GM12878 (cell line): Measurements from ENCODE around the gene AGAP1. TPM values are rescaled to one million over a fixed set of nuclear protein-coding genes. Genes with fewer than 3 reads are reported as not detected.

ENCODE experiments used
- BACH1 ChIP-seq: fragments of 450-650 bp; IDR thresholded peaks from 2 replicates; pipeline ENCODE4 v1.6.1; 2017; ENCODE audit warnings: mild to moderate bottlenecking, borderline replicate concordance
- ETV6 ChIP-seq, 2 experiments: fragments of 450-650 bp in 1 of 2; IDR thresholded peaks in 1 of 2; conservative IDR thresholded peaks in 1 of 2; 2 replicates each; pipeline ENCODE4 v1.6.1; 2014; ENCODE audit warnings: antibody characterized with exemption in 1 of 2, borderline replicate concordance in 1 of 2, low read depth in 1 of 2, mild to moderate bottlenecking in 1 of 2, moderate library complexity in 1 of 2
- HDAC6 ChIP-seq: fragments of 200-600 bp; sonication (generic); IDR thresholded peaks from one replicate; pipeline ENCODE4 v1.8.0; 2017; ENCODE audit warnings: antibody characterized with exemption; ENCODE audit not compliant: unreplicated experiment
- IKZF2 ChIP-seq, 2 experiments: fragments of 450-650 bp; IDR thresholded peaks; 2 replicates each; pipeline ENCODE4 v1.6.1; 2017; ENCODE audit warnings: mild to moderate bottlenecking in 2 of 2, moderate library complexity in 2 of 2
- polyA plus RNA-seq, 11 experiments: library from polyadenylated mRNA; depleted of rRNA in 4 of 11; unstranded in 6 of 11; stranded (reverse) in 5 of 11; fragments of >200 nt; fragmentation: Nextera tagmentation in 4 of 11; fragmentation: Illumina TruSeq in 1 of 11; extraction: Ambion mirVana in 4 of 11; extraction: Trizol in 1 of 11; gene quantifications; 1 replicate in 1 of 11; 2 replicates in 10 of 11; pipeline versions ENCODE4 v1.2.1 to v1.2.3, GENCODE V29; 2011 to 2016; ENCODE audit warnings: inconsistent platforms in 2 of 11, missing spikeins in 2 of 11, low read depth in 1 of 11
- total RNA-seq, 4 experiments: library from RNA; depleted of rRNA in 3 of 4; stranded (reverse); fragments of >200 nt in 3 of 4; fragmentation: Illumina TruSeq in 1 of 4; extraction: Trizol in 1 of 4; gene quantifications; 2 replicates each; pipeline versions ENCODE4 v1.2.1 to v1.2.3, GENCODE V29; 2013 to 2021
- TF ChIP-seq, protein P1 (sequence below): fragments of 450-650 bp; formaldehyde crosslinking; IDR thresholded peaks from 2 replicates; pipeline ENCODE4 v1.5.0; 2022; ENCODE audit warnings: mild to moderate bottlenecking, missing genetic modification characterization
- TF ChIP-seq, protein P2 (sequence below): IDR thresholded peaks from 2 replicates; pipeline ENCODE4 v1.6.1; 2012; ENCODE audit warnings: improper control_type of control experiment, low read depth, low read length; ENCODE audit not compliant: insufficient replicate concordance

AGAP1 gene
- total and polyA plus RNA-seq, 10 of the 15 experiments (the other 5 are each of a cell fraction or from before 2014, with no cell fraction given), result 0.05 to 0.15 (median 0.06) TPM; not detected in 7

DNA sequence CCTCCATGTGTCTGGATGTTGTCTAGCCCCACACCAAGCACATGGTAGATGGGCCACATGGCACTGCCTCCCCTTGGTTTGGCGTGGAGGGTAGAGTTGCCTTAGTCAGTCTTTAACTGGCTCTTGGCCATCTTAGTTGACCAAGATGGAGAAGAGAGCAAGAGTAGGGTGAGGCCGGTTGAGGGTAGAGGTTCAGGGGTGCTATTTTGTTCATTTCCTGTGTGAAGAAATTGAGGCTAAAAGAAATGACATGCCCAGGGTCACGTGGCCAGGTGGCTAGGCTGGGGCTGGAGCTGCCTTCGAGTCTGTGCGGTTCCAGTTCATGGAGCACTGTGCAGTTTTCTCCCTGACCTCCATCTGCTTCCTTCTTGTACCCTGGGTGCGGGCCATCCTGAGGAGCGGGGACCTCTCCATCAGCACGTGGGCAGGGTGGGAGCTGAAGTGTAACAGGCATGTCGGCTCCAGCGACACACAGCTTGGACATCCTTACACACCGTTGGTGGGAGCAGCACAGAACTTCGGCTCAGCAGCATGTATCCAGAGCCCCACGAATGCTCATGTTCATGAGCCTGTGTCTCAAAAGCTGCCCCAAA is 461.1 kb downstream of the AGAP1 start (continued):
- TF ChIP-seq, protein P1, sequence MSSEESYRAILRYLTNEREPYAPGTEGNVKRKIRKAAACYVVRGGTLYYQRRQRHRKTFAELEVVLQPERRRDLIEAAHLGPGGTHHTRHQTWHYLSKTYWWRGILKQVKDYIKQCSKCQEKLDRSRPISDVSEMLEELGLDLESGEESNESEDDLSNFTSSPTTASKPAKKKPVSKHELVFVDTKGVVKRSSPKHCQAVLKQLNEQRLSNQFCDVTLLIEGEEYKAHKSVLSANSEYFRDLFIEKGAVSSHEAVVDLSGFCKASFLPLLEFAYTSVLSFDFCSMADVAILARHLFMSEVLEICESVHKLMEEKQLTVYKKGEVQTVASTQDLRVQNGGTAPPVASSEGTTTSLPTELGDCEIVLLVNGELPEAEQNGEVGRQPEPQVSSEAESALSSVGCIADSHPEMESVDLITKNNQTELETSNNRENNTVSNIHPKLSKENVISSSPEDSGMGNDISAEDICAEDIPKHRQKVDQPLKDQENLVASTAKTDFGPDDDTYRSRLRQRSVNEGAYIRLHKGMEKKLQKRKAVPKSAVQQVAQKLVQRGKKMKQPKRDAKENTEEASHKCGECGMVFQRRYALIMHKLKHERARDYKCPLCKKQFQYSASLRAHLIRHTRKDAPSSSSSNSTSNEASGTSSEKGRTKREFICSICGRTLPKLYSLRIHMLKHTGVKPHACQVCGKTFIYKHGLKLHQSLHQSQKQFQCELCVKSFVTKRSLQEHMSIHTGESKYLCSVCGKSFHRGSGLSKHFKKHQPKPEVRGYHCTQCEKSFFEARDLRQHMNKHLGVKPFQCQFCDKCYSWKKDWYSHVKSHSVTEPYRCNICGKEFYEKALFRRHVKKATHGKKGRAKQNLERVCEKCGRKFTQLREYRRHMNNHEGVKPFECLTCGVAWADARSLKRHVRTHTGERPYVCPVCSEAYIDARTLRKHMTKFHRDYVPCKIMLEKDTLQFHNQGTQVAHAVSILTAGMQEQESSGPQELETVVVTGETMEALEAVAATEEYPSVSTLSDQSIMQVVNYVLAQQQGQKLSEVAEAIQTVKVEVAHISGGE (CRISPR knock-in tag), result no peak
- TF ChIP-seq BACH1 (no peak), IKZF2 (IDR thresholded peaks at IDR 0.05) (no peak), HDAC6 (no peak), ETV6 (conservative IDR thresholded peaks at IDR 0.05 in 1 of 2, IDR thresholded peaks at IDR 0.05 in 1 of 2; ENCODE audit: borderline replicate concordance in 1 of 2, low read depth in 1 of 2) (no peak)
- TF ChIP-seq, protein P2, sequence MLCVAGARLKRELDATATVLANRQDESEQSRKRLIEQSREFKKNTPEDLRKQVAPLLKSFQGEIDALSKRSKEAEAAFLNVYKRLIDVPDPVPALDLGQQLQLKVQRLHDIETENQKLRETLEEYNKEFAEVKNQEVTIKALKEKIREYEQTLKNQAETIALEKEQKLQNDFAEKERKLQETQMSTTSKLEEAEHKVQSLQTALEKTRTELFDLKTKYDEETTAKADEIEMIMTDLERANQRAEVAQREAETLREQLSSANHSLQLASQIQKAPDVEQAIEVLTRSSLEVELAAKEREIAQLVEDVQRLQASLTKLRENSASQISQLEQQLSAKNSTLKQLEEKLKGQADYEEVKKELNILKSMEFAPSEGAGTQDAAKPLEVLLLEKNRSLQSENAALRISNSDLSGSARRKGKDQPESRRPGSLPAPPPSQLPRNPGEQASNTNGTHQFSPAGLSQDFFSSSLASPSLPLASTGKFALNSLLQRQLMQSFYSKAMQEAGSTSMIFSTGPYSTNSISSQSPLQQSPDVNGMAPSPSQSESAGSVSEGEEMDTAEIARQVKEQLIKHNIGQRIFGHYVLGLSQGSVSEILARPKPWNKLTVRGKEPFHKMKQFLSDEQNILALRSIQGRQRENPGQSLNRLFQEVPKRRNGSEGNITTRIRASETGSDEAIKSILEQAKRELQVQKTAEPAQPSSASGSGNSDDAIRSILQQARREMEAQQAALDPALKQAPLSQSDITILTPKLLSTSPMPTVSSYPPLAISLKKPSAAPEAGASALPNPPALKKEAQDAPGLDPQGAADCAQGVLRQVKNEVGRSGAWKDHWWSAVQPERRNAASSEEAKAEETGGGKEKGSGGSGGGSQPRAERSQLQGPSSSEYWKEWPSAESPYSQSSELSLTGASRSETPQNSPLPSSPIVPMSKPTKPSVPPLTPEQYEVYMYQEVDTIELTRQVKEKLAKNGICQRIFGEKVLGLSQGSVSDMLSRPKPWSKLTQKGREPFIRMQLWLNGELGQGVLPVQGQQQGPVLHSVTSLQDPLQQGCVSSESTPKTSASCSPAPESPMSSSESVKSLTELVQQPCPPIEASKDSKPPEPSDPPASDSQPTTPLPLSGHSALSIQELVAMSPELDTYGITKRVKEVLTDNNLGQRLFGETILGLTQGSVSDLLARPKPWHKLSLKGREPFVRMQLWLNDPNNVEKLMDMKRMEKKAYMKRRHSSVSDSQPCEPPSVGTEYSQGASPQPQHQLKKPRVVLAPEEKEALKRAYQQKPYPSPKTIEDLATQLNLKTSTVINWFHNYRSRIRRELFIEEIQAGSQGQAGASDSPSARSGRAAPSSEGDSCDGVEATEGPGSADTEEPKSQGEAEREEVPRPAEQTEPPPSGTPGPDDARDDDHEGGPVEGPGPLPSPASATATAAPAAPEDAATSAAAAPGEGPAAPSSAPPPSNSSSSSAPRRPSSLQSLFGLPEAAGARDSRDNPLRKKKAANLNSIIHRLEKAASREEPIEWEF, result no peak
